Stimulated activated CD4-positive, alpha-beta T cell treated with anti-CD3 and anti-CD28 coated beads, Interleukin-1b, Interleukin-23, amount 100 ng/mL, for 4 hours (primary cell): ENCODE measurements around the gene OPN4.

Experiments
- DNase-seq, 2 donors: peaks; one replicate each; pipeline ENCODE4 v3.0.0-alpha.2; 2020; ENCODE audit warnings: low read depth in 2 of 2

OPN4 gene

GRCh38 chr10:86681047-86681446, 26.7 kb downstream of the OPN4 start:
- no peak for DNase-seq

GRCh38 chr10:86681722-86682386, 27.5 kb downstream of the OPN4 start:
- DNase-seq: no peak

GRCh38 chr10:86682675-86683074, 28.3 kb downstream of the OPN4 start:
- DNase-seq: no peak

- DNase-seq: no peak
These were observed 30.2 kb downstream of the OPN4 start for GRCh38 chr10:86684331-86685097.

- no peak for DNase-seq
These were observed 31.1 kb downstream of the OPN4 start for GRCh38 chr10:86685416-86685815.

- no peak for DNase-seq
These were observed 31.7 kb downstream of the OPN4 start for GRCh38 chr10:86685893-86686632.

GRCh38 chr10:86686972-86687371, 32.6 kb downstream of the OPN4 start:
- no peak for DNase-seq

GRCh38 chr10:86687750-86688149, 33.4 kb downstream of the OPN4 start:
- no peak for DNase-seq

GRCh38 chr10:86688398-86688921, 34.1 kb downstream of the OPN4 start:
- peak; percentile 13 to 35 for DNase-seq

- no peak for DNase-seq
These were observed 34.8 kb downstream of the OPN4 start for GRCh38 chr10:86689146-86689545.

GRCh38 chr10:86690231-86690630, 35.9 kb downstream of the OPN4 start:
- DNase-seq: no peak

GRCh38 chr10:86690657-86691084, 36.3 kb downstream of the OPN4 start:
- no peak for DNase-seq

- DNase-seq: no peak
These were observed 37.1 kb downstream of the OPN4 start for GRCh38 chr10:86691333-86692022.

GRCh38 chr10:86692023-86692514, 37.7 kb downstream of the OPN4 start:
- DNase-seq: no peak

- DNase-seq: no peak
These were observed 38.3 kb downstream of the OPN4 start for GRCh38 chr10:86692664-86693063.

GRCh38 chr10:86693275-86693674, 38.9 kb downstream of the OPN4 start:
- no peak for DNase-seq

- DNase-seq: peak in 1 of 2 donors; percentile 22
These were observed 39.5 kb downstream of the OPN4 start for GRCh38 chr10:86693721-86694369.

- no peak for DNase-seq
These were observed 44.0 kb downstream of the OPN4 start for GRCh38 chr10:86698207-86698940.

GRCh38 chr10:86699125-86699524, 44.8 kb downstream of the OPN4 start:
- no peak for DNase-seq

- no peak for DNase-seq
These were observed 45.2 kb downstream of the OPN4 start for GRCh38 chr10:86699541-86699940.
